NCI-H128 (cell line): Measurements from ENCODE around the gene VAV2.

Experiments used
- DNase-seq: peaks from one replicate; lab custom pipeline; 2025; ENCODE audit not compliant: unreplicated experiment; lab: John Stamatoyannopoulos, UW

VAV2 gene, protein sequence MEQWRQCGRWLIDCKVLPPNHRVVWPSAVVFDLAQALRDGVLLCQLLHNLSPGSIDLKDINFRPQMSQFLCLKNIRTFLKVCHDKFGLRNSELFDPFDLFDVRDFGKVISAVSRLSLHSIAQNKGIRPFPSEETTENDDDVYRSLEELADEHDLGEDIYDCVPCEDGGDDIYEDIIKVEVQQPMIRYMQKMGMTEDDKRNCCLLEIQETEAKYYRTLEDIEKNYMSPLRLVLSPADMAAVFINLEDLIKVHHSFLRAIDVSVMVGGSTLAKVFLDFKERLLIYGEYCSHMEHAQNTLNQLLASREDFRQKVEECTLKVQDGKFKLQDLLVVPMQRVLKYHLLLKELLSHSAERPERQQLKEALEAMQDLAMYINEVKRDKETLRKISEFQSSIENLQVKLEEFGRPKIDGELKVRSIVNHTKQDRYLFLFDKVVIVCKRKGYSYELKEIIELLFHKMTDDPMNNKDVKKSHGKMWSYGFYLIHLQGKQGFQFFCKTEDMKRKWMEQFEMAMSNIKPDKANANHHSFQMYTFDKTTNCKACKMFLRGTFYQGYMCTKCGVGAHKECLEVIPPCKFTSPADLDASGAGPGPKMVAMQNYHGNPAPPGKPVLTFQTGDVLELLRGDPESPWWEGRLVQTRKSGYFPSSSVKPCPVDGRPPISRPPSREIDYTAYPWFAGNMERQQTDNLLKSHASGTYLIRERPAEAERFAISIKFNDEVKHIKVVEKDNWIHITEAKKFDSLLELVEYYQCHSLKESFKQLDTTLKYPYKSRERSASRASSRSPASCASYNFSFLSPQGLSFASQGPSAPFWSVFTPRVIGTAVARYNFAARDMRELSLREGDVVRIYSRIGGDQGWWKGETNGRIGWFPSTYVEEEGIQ

DNA sequence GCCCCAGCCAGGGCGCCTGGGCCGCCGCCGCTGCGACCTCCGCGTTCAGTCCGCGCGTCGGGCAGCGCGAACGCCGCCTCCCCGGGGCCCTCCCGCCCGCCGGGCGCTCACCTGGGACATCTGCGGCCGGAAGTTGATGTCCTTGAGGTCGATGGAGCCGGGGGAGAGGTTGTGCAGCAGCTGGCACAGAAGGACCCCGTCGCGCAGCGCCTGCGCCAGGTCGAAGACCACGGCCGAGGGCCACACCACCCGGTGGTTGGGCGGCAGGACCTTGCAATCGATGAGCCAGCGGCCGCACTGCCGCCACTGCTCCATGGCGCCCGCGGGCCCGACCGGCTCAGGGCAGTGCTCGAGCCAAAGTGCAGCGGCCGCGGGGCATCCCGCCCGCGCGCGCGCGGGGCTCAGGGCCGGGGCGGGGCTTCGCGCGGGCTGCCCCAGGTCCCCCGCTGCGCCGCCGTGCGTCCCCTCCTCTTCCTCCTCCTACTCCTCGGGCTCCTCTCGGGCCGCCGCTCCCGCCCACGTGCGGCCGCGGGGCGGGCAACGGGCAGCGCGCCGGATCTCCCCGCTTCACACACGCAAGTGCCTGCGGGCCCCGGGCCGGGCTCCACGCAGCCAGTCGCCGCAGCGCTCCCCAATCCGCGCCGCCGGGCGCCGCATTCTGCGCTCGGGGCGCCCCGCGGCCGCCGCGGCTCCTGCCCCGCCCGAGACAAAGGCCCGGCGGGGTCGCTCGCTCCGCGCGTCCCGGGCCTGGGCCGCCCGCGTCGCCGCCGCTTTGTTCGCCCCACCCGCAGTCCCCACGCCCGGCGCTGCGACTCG is at the start of gene VAV2:
Gene VAV2 (minus strand): TSS at position 361 of the 816 bp plus-strand sequence. CDS start 46 bp downstream, at position 315.
- no peak for DNase-seq

DNA sequence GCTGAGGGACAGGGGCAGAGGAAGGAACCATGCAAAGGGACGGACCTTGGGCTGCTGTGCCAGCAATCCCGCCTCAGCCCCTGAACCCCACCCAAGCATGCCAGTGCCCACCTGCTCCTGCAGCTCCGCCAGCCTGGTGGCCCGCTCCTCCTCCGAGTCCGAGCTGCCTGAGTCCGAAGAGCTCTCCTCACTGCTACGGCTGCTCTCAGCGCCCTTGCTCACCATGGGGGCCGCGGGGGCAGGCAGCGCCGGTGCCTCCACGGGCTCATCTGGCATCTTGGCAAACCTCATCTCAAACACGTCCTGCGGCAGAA is 49.5 kb upstream of the VAV2 start:
- no peak for DNase-seq

DNA sequence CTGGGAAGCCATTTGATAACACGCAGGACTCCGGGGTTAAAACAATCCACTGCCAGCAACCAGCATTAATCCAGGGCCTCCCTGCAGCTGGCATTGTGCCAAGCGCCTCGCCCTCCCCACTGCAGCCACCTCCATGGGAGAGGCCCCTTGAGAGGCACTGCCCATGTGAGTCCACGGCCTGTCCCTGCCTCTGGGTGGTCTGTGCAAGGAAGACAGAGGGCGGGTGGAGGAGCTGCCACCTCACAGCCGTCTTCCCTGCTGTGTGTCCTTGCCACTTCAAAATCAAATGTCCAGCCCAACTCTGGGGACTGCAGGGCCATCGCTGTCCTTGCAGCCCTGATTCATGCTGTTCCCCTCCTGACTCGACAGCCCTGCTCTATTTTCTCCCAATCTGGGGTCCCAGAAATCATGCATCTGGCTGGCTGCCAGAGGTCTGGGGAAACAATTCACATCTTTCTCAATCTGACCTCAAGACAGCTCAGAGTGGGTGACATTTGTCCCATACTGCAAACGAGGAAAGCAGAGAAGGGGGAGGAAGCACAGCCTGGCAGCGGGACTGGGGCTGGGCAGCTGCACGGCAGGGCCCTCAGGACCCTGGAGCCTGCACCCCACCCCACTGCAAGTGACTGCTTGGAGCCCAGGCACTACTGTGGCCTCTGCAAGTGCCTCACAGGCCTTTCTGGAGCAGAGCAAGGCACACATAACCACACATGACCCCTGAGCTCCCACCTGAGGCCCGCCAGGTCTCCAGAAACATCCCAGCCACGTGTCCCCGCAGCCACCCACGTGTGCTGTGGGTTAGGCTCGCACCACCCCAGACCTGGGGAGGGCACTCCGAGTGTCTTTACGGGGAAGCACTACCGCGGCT is 48.9 kb upstream of the VAV2 start:
- no peak for DNase-seq

DNA sequence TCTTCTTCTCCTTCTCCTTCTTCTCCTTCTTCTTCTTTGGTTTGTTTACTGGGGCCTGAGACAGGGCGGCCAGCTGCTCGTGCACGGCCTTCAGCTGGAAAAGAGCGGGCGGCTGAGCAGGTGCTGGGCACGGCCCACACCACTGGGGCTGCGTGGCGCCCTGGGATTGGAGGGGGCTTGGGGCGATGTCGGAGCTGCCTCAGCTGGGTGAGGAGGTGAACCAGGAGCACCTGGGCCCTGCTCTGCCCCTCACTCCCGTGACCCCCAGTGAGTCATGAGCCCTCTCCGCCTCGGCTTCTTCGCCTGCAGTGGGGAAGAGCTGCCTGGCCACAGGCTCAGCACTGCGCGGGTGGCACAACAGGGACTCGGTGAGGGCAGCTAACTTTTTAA is 48.0 kb upstream of the VAV2 start:
- DNase-seq = no peak

DNA sequence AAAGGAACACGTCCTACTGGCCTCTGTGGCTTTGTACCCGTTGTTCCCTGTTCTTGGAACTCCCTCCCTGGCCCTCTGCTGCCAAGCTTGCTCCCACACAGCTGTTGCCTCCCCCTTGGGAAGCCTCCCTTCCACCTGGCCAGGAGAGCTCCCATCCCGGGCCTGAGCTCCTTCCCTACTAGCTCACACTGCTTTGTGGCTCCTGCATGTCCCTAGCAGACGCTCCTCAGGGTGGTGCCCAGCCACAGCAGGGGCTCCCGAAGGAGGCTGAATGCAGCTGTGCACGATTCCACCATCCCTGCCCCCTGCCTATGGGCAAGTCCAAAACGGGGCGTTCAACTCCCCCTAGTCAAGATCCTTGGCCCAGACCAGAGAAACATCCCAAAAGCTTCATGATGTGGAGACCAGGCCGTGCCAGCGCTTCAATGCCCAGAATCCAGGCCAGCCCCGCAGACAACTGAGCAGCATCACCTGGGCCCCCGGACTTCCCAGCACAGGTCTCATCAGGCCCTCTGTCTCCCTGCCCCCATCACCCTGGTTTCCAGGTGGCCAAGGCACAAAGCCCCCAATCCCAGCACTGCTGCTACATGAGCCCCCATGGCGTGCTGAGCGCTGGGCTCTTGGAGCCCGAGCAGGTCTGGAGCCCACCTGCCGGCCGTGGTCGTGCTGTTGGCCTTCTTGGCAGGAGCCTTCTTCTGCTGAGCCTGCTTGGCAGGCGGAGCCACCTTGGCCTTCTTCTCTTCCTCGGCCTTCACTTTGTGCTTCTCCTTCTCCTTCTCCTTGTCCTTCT is 47.5 kb upstream of the VAV2 start:
- DNase-seq = no peak

DNA sequence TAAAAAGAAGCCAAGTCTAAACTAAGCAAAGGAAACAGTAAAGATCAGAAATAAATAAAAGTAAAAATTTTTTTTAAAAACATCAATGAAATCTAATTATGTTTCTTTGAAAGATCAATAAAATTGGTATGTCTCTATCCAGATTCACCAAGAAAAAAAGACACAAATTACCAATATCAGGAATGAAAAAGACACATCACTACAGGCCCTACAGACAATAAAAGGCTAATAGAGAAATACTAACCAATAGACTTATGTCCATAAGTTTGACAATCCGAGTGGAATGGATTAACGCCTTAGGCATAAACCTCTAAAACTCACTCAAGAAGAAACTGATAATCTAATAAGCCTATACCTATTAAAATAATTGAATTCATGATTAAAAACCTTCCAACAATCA is 45.5 kb upstream of the VAV2 start:
- no peak for DNase-seq

DNA sequence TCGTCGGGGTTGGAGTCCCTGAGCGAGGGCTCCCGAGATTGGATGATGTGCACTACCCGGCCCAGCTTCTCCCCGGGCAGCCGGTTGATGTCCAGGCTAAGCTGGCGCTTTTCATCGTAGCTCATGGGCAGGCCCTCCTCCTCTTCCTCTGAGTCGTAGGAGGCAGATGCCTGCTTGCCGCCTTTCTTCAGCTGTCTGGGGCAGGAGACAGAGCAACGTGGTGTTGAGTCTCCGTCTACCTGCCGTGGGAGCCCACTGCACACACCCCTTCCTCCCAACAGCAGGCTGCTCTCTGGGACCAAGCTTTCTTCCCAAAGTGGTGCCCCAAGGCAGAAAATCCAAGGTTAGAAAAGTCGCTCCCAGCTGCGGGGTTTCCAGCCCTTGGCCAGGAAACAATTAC is 44.0 kb upstream of the VAV2 start:
- DNase-seq = no peak

DNA sequence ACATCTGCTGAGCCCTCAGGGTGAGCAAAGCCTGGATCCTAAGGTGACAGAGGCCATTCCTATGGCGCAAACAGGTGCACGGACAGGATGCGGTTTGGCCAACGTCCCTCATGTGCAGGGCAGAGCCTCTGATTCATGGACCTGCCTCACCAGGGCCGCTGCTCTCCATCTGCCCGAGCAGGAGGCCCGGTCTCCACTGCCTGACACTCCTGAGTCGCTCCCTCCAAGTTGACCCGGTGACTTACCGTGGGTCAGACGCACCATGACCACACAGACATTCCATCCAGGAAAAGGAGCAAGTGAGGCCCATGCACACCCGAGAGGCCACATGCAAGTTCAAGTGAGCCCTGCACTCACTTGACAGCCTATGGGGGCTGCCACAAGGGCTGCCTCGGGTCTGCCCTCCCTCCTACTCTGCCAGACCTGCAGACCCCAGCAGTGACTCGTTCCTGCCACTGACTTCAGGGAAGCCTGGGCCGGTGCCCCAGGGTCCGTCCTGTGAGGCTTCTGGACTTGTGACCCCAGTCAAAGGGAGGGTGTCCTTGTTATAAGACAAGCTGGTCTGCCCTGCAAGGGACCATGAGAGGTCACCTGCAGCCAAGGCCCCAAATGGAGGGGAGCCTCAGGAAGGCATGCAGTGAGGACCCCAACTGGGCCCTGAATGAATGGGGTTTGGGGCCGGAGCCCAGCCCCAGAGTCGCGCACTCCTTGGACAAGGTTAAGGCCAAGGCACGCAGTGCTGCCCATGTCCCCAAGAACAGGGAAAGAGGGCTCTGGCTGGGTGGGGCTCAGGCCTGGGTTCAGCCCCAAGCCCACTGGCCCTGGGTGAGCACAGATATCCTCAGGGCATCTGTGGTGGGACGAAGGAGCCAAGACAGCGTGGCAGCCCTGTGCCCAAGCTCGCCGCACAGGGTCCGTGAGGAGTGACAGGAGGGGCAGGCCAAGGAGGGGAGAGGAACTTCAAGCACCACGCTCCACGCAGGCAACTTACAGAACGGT is 43.2 kb upstream of the VAV2 start:
- DNase-seq = no peak

DNA sequence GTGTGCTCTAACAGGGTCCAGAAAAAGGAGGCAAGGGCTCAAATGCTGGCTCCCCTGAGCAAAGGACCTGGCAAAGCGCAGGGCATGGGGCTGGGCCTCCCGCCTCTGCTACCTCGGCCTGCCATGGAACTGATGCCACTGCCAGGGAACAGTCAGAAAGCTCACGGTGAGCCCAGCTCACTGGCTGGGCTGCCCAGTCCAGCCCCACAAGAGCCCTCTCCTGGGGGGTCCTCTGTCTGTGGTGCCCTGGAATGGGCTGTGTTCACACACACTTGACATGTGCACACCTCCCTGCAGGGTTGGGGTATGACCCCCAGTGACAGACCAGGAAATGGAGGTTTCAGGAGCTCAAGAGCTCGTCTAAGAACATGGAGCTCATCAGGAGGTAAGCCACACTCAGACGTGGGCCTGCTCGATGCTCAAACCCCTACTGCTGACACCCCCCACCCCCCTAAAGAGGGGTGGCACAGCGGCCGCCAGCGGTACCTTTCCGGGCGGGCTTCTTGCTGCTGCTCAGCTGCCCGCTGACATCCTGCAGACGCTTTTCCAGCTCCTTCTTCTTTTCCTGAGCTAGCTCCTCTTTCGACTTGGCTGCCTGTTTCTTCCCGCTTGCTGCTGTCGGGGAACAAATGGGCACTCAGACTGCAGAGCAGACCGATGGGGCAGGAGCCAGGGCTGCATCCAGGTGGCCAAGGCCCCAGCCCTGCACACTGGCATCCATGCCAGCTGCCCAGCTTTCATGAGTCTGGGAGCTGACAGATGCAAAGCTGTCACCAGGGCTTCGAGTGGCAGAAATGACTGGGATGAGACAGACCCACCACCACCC is 42.3 kb upstream of the VAV2 start:
- no peak for DNase-seq

DNA sequence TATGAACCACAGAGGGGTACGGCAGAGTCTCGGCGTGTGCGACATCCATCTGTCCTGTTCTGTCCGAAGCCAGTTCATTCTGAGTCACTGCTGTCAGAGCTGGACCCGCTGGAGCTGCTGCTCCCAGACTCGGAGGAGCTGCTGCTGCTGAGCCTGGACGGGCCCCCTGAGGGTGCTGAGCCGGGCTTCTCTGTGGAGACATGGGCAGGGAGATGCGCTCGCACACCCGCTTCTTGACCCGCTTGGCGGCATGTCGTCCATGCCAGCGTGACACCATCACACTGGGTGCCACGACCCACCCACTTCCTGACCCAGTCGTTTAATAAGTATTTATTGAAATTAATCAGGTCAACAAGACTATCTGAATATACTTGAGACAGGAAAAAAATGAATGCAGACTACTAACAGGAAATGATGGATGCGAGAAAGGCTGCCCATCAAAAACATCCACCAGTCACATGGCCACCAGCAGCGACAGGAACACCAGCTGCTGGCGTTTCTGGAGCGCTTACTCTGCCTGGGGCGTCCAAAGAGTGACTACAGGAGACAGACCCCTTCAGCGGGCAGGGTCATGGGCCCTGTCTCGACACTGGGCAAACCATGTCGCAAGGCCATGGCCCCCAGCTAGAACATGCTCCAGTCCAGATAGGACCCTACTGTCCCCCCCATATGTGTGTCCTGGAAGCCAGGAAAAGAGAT is 41.5 kb upstream of the VAV2 start:
- no peak for DNase-seq

DNA sequence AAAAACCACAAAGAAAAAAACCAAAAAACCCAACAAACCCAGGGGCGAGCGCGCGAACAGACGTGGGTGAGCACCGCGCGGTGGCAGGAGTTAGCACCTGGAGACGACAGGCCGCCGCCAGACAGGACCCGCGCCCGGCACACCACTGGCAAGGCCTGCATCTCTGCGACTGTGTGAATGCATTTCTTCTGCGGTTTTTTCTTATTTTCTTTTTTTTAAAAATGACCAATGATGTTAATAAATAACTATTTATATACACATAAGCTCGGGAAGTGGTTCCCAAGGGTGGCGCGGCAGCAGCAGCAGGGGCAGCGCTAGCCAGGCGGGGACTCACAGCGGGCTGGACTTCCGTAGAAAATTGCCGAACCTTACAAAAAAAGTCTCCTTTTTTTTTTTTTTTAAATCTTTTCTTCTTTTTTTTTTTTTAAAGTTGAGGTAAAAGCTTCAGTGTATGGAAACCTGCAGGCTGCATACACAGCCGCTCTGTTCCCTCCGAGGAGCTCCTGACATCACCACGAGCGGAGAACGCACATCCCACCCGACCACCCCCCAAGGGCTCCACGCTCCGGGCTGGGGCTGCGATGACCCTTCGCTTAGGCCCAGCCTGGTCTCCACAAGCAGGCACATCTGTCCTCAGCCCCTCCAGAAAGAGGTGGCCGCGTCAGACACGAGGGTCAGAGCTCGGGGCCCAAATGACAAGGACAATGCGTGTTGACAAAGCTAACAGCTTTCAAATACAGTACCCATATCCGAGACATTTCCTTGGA is 40.5 kb upstream of the VAV2 start:
- DNase-seq = no peak

DNA sequence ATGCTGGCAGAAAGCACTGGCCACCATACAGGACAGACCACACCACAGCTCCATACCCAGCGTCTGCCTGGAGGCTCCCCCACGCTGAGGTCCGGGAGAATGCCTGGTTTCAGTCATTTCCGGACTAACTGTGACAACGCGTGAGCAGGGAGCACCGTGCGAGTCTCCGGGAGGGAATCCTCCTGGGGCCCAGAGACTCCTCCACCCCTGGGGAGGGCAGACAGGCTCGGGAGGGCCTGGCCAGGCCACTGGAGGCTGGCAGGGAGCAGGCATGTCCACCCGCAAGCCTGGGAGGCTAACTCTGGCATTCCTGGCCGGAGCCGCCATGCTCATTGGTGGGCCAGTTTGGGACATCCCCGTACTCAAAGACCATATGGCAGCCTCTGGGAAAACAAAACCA is 39.7 kb upstream of the VAV2 start:
- DNase-seq = no peak

DNA sequence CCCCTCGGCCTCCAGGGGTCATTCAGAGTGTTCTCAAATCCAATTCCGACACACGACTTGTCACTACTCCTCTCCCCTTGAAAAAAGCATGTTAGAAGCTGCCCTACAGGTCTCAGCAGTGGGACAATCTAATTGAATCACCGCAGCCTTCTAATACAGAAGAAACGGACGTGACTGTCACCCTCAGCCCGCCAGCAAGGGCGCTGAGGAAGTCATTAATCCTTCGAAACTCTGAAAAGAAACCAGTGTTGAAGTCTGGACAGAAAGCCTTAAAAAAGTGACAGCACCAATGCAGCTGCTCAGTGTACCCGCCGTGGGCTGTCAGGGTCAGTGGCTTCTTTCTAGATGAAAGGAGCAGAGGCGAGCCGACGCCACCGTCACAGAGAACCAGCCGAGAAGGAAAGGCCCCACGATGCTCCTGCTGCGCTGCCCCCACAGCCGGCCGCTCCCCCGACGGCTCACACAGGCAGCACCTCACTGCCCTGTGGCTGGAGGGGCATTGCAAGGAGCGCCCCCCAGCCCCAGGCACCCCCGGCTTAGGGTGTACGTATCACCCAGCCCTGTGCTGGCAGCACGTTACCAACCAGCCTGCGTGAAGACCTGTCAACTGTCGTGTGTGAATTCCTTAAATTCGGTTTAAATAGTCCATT is 38.8 kb upstream of the VAV2 start:
- no peak for DNase-seq

DNA sequence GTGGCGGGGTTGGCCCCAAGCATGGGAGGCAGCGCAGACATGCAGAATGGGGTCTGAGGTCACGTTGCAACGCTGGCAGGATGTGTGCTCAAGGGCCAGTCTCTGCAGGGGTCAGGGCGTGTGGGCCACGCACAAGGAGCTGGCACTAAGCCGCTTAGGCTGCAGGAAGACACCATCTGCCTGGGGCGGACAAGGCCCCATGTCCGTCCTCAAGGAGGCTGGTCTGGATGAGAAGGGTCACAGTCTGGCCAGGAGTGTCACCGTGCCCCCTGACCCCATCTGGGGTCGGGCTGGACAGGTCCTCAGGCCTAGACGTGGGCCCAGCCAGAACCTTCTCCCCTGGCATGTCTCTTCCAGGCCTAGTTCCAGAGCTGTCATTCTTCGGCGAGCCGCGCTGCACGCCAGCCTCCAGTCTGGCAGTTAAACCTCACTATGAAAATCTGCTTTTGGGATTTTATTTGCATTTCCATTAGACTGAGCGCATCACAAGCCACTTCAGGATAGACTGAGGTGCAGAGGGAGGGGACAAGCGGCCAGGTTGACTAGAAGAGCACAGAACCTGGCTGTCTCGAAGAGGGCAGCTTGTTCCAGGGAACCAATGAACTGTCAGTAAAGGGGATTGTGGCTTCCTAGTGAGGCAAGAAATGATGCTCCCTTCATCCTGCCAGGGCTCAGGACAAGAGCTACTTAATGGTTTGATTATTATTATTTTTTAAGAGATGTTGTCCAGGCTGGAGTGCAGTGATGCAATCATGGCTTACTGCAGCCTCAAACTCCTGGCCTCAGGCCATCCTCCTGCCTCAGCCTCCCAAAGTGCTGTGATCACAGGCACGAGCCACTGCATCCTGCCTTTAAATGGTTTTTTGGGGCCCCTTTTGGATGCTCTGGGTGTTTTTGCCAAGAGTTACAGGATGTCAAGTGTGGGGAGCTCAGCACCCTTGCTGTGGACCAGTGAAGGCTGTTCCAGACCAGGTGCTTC is 37.4 kb upstream of the VAV2 start:
- DNase-seq = no peak
